Astrocyte (in vitro differentiated cells and primary cell): ENCODE results near the gene CLCN7. TPM values are rescaled to one million over a fixed set of nuclear protein-coding genes. Genes with fewer than 3 reads are reported as not detected.

Experiments used
- DNase-seq: peaks from one replicate; pipeline ENCODE4 v3.0.0-alpha.2; 2010; ENCODE audit warnings: low read depth
- FAIRE-seq: peaks from 2 replicates; lab custom pipeline; 2011; peaks lifted over from hg19 to GRCh38; lab: Jason Lieb, UNC
- H2AFZ ChIP-seq: 2 replicates; pipeline ENCODE4 v1.6.0; 2012; ENCODE audit warnings: low read depth, low read length, inconsistent platforms
- H3K27ac ChIP-seq: 2 replicates; pipeline ENCODE4 v1.5.1; 2011; ENCODE audit warnings: low read depth, low read length, inconsistent platforms
- H3K27me3 ChIP-seq: 2 replicates; pipeline ENCODE4 v1.6.0; 2011; ENCODE audit warnings: low read length, inconsistent platforms; ENCODE audit not compliant: insufficient read depth
- H3K36me3 ChIP-seq: 2 replicates; pipeline ENCODE4 v1.5.1; 2011; ENCODE audit warnings: low read length, inconsistent platforms; ENCODE audit not compliant: insufficient read depth
- H3K4me1 ChIP-seq: 2 replicates; pipeline ENCODE4 v1.5.1; 2011; ENCODE audit warnings: low read length, inconsistent platforms; ENCODE audit not compliant: insufficient read depth
- H3K4me2 ChIP-seq: 2 replicates; pipeline ENCODE4 v1.6.0; 2012; ENCODE audit warnings: low read length, inconsistent platforms
- H3K4me3 ChIP-seq: 2 replicates; pipeline ENCODE4 v1.5.1; 2011; ENCODE audit warnings: low read depth, mild to moderate bottlenecking, low read length, inconsistent platforms; ENCODE audit not compliant: insufficient read depth
- H3K79me2 ChIP-seq: 2 replicates; pipeline ENCODE4 v1.6.0; 2012; ENCODE audit warnings: mild to moderate bottlenecking, low read length, inconsistent platforms; ENCODE audit not compliant: insufficient read depth
- H3K9ac ChIP-seq: 2 replicates; pipeline ENCODE4 v1.6.0; 2012; ENCODE audit warnings: mild to moderate bottlenecking, low read length, inconsistent platforms
- H3K9me3 ChIP-seq: 2 replicates; pipeline ENCODE4 v1.5.1; 2012; ENCODE audit warnings: low read depth, mild to moderate bottlenecking, low read length, inconsistent platforms; ENCODE audit not compliant: insufficient read depth
- H4K20me1 ChIP-seq: 2 replicates; pipeline ENCODE4 v1.6.0; 2012; ENCODE audit warnings: low read length, inconsistent platforms; ENCODE audit not compliant: insufficient read depth
- H3K27ac Mint-ChIP-seq: one replicate; pipeline ENCODE4 v1.8.0; 2021; ENCODE audit warnings: mild to moderate bottlenecking, mixed read lengths; ENCODE audit not compliant: unreplicated experiment
- H3K27me3 Mint-ChIP-seq: one replicate; pipeline ENCODE4 v1.8.0; 2021; ENCODE audit warnings: low read depth, mixed read lengths; ENCODE audit not compliant: unreplicated experiment
- H3K36me3 Mint-ChIP-seq: one replicate; pipeline ENCODE4 v1.8.0; 2021; ENCODE audit warnings: low read depth, mixed read lengths; ENCODE audit not compliant: unreplicated experiment
- H3K4me1 Mint-ChIP-seq: one replicate; pipeline ENCODE4 v1.8.0; 2021; ENCODE audit warnings: low read depth, mixed read lengths; ENCODE audit not compliant: unreplicated experiment
- H3K4me3 Mint-ChIP-seq: one replicate; pipeline ENCODE4 v1.8.0; 2021; ENCODE audit warnings: mild to moderate bottlenecking, moderate library complexity, mixed read lengths; ENCODE audit not compliant: unreplicated experiment
- H3K9me3 Mint-ChIP-seq: one replicate; pipeline ENCODE4 v1.8.0; 2021; ENCODE audit warnings: mild to moderate bottlenecking, mixed read lengths; ENCODE audit not compliant: unreplicated experiment
- EZH2 ChIP-seq: IDR thresholded peaks from 2 replicates; pipeline ENCODE4 v1.6.1; 2012; ENCODE audit warnings: mild to moderate bottlenecking, low read length, inconsistent platforms; ENCODE audit not compliant: insufficient read depth
- total RNA-seq: library from RNA; stranded (reverse); gene quantifications from 2 replicates; pipeline ENCODE4 v1.2.1, GENCODE V29; 2021
- TF ChIP-seq, protein P1 (sequence below): IDR thresholded peaks from 2 replicates; pipeline ENCODE4 v1.5.1; 2011; ENCODE audit warnings: low read depth, mild to moderate bottlenecking, inconsistent platforms, low read length, moderate library complexity; ENCODE audit not compliant: insufficient read depth

Gene CLCN7
- total RNA-seq, 1 donor from 2014 or later, result 66.7 TPM

DNA sequence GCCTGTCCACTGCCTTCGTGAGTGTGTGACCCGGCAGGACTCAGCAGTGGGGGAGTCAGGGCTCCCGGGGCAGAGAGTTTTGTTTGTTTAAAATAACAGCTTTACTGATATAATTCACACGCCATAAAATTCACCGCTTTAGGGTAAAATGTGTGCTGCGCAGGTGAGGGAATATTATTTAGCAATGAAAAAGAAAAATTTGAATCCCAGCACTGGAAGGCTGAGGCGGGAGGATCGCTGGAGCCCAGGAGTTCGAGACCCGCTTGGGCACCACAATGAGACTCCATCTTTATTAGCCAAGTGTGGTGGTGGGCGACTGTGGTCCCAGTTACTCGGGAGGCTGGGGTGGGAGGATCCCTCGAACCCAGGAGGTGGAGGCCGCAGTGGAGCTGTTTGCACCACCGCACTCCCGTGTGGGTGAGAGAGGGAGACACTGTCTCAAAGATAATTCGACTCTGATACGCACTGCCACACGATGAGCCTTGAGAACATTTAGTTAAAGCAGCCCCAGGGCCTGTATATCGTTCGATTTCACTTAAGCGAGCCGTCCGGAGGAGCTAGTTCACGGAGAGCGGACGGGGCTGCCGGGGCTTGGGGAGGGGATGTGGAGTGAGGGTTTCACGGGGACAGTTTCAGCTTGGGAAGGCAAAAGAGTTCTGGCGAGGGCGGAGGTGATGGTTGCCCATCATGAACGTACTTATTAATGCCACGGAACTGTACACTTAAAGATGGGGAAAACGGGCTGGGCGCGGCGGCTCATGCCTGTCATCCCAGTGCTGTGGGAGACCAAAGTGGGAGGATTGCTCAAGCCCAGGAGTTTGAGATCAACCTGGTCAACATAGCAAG is 28.5 kb upstream of the CLCN7 start:
- H3K27ac Mint-ChIP-seq, result no peak overlapping the region
- Histone ChIP-seq H3K79me2 (no peaks in the 10 kb centered on the region), H3K9me3 (no peaks in the 10 kb centered on the region), H3K9ac (no peak overlapping the region), H3K4me3 (no peak overlapping the region), H3K27me3 (no peaks in the 10 kb centered on the region), H2AFZ (no peak overlapping the region), H3K27ac (no peak overlapping the region), H3K4me1 (no peaks in the 10 kb centered on the region), H3K36me3 (no peaks in the 10 kb centered on the region), H3K4me2 (no peak overlapping the region), H4K20me1 (no peaks in the 10 kb centered on the region)
- H3K9me3 Mint-ChIP-seq, result no peaks in the 10 kb centered on the region
- DNase-seq (no peak), FAIRE-seq (no peak)
- no peaks in the 10 kb centered on the region for H3K27me3 Mint-ChIP-seq
- H3K4me3 Mint-ChIP-seq, result no peak overlapping the region
- H3K4me1 Mint-ChIP-seq, result no peaks in the 10 kb centered on the region
- peaks cover 13% of the 10 kb centered on the region for H3K36me3 Mint-ChIP-seq
- TF ChIP-seq, protein P1, sequence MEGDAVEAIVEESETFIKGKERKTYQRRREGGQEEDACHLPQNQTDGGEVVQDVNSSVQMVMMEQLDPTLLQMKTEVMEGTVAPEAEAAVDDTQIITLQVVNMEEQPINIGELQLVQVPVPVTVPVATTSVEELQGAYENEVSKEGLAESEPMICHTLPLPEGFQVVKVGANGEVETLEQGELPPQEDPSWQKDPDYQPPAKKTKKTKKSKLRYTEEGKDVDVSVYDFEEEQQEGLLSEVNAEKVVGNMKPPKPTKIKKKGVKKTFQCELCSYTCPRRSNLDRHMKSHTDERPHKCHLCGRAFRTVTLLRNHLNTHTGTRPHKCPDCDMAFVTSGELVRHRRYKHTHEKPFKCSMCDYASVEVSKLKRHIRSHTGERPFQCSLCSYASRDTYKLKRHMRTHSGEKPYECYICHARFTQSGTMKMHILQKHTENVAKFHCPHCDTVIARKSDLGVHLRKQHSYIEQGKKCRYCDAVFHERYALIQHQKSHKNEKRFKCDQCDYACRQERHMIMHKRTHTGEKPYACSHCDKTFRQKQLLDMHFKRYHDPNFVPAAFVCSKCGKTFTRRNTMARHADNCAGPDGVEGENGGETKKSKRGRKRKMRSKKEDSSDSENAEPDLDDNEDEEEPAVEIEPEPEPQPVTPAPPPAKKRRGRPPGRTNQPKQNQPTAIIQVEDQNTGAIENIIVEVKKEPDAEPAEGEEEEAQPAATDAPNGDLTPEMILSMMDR, result no peak
- TF ChIP-seq EZH2, result no peak

DNA sequence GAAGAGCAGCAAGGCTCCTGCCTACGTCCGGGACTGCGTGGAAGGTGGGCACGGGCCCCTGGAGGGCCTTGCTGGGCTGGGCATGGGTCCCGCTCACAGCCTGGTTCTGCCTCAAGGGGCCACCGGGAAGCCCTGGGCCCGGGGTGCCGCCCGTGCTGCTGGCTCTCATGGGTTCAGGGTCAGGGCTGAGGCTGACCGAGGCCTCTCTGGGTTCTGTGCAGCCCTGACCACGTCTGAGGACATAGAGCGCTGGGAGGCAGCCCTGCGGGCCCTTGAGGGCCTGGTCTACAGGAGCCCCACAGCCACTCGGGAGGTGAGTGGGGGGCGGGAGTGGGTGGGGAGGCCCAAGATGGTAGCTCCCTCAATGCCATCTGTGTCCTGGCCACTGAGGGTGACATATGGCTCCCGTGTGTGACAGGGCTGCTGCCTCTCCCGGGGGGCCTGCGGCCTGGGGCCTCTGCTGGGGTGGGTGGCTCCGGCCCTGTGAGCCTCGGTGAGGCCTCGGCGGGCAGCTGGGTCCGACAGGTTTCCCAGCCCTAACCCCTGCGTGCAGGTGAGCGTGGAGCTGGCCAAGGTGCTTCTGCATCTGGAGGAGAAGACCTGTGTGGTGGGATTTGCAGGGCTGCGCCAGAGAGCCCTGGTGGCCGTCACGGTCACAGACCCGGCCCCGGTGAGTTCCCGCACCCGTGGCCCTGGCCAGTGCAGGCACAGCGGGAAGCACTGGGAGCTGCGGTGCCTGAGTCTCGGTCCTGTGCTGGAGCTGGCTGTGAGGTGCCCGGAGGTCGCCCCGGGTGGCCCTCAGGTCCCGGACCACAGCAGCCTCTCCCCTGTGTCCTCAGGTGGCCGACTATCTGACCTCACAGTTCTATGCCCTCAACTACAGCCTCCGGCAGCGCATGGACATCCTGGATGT is 27.5 kb upstream of the CLCN7 start:
- DNase-seq (no peak), FAIRE-seq (no peak)
- peaks cover 2% of the 10 kb centered on the region for H3K36me3 ChIP-seq
- no peak overlapping the region for H3K4me3 ChIP-seq
- H3K9me3 ChIP-seq, result no peaks in the 10 kb centered on the region
- no peak overlapping the region for H2AFZ ChIP-seq
- peaks cover 13% of the 10 kb centered on the region for H3K36me3 Mint-ChIP-seq
- no peak overlapping the region for H3K9ac ChIP-seq
- no peaks in the 10 kb centered on the region for H3K4me1 Mint-ChIP-seq
- TF ChIP-seq, protein P1, result no peak
- TF ChIP-seq EZH2, result no peak
- H3K27ac ChIP-seq, result no peak overlapping the region
- no peaks in the 10 kb centered on the region for H3K4me1 ChIP-seq
- no peaks in the 10 kb centered on the region for H3K79me2 ChIP-seq
- H3K27ac Mint-ChIP-seq, result no peak overlapping the region
- no peak overlapping the region for H3K4me3 Mint-ChIP-seq
- no peaks in the 10 kb centered on the region for H3K9me3 Mint-ChIP-seq
- no peaks in the 10 kb centered on the region for H3K27me3 Mint-ChIP-seq
- H3K4me2 ChIP-seq, result no peak overlapping the region
- H4K20me1 ChIP-seq, result no peaks in the 10 kb centered on the region
- no peaks in the 10 kb centered on the region for H3K27me3 ChIP-seq
